T-helper 2 cell (primary cell): ENCODE results near the gene EIF4B.

Source experiments
- DNase-seq, 5 experiments: peaks; one replicate each; pipeline versions ENCODE4 v3.0.0 to v3.0.0-alpha.2; 2012 to 2022

EIF4B gene

DNA sequence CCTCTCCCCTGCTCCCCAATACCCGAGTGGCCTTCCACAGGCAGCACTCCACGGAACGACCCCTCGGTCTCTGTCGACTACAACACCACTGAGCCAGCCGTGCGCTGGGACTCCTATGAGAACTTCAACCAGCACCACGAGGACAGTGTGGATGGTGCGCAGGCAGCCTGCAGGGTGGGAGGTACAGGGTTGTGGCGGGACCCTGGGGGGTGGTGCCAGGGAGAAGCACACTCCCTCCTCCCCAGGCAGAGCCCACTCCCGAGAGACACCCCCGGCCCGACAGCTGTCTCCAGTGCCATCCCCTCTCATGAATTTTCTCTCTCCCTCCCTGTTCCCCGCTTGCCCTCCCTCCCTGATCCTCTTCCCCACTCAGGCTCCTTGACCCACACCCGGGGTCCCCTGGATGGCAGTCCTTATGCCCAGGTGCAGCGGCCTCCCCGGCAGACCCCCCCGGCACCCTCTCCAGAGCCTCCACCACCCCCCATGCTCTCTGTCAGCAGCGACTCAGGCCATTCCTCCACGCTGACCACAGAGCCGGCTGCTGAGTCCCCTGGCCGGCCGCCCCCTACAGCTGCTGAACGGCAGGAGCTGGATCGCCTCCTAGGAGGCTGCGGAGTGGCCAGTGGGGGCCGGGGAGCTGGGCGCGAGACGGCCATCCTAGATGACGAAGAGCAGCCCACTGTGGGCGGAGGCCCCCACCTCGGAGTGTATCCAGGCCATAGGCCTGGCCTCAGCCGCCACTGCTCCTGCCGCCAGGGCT lies 52.6 kb downstream of the EIF4B start:
- no peak for DNase-seq

DNA sequence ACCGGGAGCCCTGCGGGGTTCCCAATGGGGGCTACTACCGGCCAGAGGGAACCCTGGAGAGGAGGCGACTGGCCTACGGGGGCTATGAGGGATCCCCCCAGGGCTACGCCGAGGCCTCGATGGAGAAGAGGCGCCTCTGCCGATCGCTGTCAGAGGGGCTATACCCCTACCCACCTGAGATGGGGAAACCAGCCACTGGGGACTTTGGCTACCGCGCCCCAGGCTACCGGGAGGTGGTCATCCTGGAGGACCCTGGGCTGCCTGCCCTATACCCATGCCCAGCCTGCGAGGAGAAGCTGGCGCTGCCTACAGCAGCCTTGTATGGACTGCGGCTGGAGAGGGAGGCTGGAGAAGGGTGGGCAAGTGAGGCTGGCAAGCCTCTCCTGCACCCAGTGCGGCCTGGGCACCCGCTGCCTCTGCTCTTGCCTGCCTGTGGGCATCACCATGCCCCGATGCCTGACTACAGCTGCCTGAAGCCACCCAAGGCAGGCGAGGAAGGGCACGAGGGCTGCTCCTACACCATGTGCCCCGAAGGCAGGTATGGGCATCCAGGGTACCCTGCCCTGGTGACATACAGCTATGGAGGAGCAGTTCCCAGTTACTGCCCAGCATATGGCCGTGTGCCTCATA lies 53.3 kb downstream of the EIF4B start:
- DNase-seq, result no peak

- no peak for DNase-seq
These were observed 53.9 kb downstream of the EIF4B start for GRCh38 chr12:53060064-53060720.

DNA sequence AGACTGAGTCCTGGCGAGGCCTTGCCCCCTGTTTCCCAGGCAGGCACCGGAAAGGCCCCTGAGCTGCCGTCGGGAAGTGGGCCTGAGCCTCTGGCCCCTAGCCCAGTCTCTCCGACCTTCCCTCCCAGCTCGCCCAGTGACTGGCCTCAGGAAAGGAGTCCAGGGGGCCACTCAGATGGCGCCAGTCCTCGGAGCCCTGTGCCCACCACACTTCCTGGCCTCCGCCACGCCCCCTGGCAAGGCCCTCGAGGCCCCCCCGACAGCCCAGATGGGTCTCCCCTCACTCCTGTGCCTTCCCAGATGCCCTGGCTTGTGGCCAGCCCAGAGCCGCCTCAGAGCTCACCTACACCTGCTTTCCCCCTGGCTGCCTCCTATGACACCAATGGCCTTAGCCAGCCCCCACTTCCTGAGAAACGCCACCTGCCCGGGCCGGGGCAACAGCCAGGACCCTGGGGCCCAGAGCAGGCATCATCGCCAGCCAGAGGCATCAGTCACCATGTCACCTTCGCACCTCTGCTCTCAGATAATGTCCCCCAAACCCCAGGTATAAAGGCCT lies 54.5 kb downstream of the EIF4B start:
- no peak for DNase-seq

DNA sequence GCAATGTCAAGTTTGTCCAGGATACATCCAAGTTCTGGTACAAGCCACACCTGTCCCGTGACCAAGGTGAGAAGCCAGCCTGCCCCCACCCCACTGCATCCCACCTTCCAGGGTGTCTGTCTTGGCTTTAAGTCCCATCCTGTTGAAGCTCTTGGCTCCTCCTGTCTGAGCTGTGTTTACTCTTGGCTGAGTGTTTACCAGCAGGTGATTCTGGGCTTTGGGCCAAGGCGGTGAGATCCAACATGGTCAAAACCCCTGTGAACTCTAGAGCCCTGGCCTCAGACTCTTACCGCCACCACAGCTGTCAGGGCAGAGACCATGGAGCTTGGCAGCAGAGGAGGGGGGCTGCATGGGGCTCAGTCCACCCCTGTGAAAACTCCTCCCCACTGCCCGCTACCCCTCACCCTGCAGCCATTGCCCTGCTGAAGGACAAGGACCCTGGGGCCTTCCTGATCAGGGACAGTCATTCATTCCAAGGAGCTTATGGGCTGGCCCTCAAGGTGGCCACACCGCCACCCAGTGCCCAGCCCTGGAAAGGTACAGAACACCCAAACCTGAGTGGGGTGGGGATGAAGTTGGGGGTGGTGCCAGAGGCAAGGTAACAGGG lies 55.3 kb downstream of the EIF4B start:
- DNase-seq, result no peak

- no peak for DNase-seq
These were observed 56.0 kb downstream of the EIF4B start for GRCh38 chr12:53062011-53062961.

DNA sequence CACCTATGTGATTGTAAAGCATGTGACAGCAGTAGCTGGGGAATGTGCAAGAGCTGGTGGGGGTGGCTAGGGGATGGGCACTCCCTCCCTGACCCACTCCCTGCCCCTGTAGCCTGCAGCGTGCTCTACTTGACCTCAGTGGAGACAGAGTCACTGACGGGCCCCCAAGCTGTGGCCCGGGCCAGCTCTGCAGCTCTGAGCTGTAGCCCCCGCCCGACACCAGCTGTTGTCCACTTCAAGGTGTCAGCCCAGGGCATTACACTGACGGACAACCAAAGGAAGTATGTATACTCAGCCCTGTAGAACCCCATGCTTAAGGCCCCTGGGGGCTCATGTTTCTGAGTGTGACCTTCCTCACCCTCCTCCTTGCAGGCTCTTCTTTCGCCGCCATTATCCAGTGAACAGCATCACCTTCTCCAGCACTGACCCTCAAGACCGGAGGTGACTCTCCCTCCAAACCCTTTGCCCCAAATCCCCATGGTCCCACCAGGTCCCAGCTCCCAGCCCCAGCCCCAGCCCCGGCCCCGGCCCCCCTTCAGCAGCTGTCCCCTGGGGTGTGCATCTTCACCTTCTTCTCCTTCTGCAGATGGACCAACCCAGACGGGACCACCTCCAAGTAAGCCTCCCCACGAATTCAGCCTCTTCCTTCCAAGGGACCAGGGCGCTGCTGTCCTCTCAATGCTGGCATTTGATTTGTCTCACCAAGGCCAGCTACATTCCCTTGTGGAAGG lies 56.9 kb downstream of the EIF4B start:
- DNase-seq, result no peak

- no peak for DNase-seq
These were observed 57.7 kb downstream of the EIF4B start for GRCh38 chr12:53063708-53064612.

DNA sequence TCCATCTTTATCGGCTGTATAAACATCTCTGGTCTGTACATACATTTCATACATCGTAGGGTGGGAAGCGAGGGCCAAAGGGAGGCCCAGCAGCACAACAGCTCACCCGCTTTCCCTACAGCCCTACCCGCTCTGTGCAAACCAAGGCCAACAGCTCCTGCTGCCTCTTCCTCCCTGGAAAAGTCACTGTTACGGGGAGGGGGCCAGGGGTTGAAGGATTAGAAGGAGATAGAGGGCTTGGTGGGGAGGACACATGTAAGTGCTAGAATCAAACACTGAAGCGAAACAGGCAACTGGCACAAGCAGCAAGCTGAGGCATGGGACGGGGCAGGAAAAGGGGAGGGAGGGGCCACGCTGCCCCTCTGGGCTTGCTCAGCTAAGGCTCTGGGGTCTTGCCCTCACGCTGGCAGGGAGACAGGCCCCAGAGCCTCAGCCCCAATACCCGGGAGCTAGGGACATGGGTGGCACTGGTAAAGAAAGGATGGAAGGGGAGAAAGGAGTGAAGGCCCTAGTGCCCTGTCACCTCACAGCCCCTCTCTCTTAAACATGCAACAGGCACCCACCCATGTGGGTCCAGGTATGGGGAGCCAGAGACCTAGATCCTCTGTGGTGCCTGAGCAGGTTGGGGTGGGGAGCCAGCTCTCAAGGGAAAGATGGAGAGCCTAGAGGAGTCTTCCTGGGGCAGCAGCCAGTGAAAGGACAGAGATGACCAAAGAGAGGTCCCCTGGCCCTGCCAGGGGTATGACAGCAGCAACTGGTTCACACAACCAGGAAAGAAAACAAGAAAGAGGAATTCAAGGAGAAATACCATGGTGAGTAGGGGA lies 58.6 kb downstream of the EIF4B start:
- DNase-seq, result no peak

DNA sequence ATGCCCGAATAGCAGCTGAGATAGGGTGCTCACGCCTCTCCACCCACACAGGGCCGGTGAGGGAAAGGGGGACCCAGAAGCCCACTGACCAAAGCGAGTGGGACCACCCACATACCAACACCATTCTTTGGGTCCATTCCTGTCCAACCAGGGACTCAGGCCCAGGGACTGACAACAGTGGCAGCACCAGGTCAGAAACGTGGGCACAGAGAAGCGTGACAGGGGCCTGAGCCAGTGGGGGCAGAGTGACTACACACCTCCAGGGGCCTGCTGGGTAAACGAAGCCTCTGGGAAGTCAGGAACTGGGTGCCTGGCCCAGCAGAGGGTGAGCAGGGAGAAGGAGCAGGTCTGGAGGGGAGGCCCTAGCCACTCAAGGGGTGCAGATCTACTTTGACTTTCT lies 59.2 kb downstream of the EIF4B start:
- DNase-seq, result no peak

GRCh38 chr12:53065975-53066931 lies 60.0 kb downstream of the EIF4B start:
- peak; percentile 41 to 57 (median 50) for DNase-seq

DNA sequence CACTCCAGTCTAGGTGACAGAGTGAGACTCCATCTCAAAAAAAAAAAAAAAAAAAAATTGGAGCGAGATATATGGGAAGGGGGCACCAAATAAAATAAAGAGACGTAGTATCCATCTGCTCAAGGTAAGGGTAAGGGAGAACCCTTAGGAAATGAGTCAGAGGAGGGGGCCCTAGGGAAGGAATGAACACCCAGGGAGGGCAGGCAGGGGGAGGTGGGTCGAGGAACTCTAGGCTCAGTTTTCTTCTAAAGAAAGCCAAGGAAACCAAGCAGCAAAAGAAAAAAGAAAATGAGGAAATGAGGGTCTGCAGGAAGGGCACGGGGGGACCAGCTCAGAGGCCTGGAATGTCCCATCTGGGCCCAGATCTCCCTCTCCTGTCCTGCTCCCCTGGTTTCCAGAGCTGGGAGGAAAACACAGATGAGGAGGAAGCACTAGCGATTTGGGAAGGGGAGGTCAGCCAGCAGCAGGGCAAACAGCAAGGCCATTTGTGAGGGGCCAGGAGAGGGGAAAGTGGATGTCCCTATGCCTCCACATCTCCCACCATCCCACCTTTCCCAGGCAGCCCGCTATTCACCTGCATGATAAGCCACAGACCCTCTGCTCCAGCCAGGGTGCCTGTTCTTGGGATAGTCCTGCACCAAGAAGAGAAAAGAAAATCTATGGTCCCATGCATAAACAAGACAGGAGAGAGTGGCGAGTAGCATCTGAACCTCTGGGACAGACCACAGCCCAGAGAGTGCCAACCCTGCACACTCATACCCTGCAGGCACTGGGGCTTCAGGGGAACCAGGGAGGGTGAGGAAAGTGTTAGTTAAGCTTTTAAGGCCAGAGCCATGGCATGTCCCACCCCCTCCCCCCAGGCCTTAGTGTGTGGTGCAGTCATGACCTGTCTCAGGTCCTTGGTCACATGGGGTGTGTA lies 61.1 kb downstream of the EIF4B start:
- no peak for DNase-seq

- DNase-seq, result no peak
These were observed 61.9 kb downstream of the EIF4B start for GRCh38 chr12:53067993-53068770.

DNA sequence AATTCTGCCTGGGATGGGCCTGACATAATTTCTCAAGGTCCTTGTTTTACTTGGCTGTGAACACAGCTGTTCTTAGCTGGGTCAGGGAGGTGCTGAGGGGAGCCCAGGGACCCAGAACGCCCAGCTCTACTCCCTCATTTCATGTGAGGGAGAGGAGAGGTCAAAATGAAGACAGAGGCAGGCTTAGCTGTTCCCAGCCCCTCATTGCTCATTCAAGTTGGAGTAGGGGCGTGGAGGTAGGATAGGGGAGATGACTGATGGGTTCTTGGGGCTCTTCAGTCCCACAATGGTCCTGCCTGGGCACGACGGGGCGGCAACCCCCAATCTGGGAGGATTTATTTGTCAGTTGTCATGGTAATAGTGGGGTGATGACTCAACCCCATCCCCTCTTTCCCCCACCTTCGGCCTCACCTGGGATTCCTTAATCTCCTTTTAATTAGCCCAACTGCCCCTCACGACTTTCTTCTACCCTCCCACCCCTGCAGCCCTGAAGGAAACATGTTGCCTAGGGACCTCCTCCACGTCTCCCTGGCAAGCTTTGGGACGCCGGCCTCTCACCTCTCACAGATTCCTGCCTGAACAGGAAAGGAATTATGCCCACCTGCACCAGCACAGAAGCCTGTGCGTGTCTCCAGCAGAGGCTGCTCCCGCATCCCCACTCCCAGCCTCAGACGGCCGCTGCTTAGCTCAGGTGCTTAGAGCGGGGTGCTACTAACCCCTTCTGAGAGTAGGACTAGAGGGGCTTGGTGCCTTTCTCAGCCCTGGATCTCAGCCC lies 62.7 kb downstream of the EIF4B start:
- DNase-seq, result no peak
